Measurements from ENCODE around the gene GRAMD4.

The GRAMD4 gene

GRCh38 chr22:46654426-46654825 is 34.2 kb downstream of the GRAMD4 start:
- Mint-ChIP-seq H3K4me1 (peaks cover 28% of the 10 kb centered on the region), H3K4me3 (no peak overlapping the region), H3K9me3 (no peaks in the 10 kb centered on the region), H3K27me3 (ENCODE audit: low read depth) (no peaks in the 10 kb centered on the region), H3K27ac (no peak overlapping the region), H3K36me3 (ENCODE audit: low read depth) (no peaks in the 10 kb centered on the region)
- TF ChIP-seq, protein P1, sequence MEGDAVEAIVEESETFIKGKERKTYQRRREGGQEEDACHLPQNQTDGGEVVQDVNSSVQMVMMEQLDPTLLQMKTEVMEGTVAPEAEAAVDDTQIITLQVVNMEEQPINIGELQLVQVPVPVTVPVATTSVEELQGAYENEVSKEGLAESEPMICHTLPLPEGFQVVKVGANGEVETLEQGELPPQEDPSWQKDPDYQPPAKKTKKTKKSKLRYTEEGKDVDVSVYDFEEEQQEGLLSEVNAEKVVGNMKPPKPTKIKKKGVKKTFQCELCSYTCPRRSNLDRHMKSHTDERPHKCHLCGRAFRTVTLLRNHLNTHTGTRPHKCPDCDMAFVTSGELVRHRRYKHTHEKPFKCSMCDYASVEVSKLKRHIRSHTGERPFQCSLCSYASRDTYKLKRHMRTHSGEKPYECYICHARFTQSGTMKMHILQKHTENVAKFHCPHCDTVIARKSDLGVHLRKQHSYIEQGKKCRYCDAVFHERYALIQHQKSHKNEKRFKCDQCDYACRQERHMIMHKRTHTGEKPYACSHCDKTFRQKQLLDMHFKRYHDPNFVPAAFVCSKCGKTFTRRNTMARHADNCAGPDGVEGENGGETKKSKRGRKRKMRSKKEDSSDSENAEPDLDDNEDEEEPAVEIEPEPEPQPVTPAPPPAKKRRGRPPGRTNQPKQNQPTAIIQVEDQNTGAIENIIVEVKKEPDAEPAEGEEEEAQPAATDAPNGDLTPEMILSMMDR (IDR thresholded peaks at IDR 0.05; ENCODE audit: unreplicated experiment in 3 of 3) = no peak

DNA sequence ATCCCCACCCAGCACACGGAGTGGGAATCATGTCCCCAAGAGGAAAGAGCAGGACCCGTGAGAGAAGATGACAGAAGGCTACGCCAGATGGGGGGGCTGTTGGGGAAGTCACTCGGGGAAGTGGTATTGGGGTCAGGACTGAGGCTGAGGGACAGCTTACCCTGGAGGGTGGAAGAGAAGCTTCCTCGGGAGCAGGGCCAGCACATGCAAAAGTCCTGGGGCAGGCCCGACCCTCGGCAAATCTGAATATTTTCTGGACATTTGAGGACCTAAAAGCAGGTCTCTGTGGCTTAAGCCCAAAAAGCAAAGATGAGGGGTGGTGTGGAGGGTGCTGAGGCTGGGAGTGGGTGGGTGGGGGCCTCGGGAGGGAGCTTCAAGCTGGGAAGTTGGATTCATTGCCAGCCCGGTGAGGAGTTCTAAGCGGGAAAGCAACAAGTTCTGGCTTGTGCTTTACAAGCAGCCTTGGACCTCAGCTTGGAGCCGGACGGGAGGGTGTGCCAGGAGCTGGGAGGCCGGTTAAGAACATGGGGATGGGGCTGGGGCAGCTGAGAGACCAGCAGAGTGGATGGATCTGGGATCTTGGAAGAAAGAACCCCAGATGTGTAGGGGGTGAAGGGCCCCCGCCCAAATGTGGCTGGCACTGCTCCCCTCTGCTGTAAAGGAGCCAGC is 34.9 kb downstream of the GRAMD4 start:
- TF ChIP-seq, protein P1 (IDR thresholded peaks at IDR 0.05; ENCODE audit: unreplicated experiment in 3 of 3) = no peak
- Mint-ChIP-seq H3K27ac (no peak overlapping the region), H3K4me3 (no peak overlapping the region), H3K9me3 (no peaks in the 10 kb centered on the region), H3K27me3 (ENCODE audit: low read depth) (peaks cover 2% of the 10 kb centered on the region), H3K36me3 (ENCODE audit: low read depth) (no peaks in the 10 kb centered on the region), H3K4me1 (peaks cover 24% of the 10 kb centered on the region)

DNA sequence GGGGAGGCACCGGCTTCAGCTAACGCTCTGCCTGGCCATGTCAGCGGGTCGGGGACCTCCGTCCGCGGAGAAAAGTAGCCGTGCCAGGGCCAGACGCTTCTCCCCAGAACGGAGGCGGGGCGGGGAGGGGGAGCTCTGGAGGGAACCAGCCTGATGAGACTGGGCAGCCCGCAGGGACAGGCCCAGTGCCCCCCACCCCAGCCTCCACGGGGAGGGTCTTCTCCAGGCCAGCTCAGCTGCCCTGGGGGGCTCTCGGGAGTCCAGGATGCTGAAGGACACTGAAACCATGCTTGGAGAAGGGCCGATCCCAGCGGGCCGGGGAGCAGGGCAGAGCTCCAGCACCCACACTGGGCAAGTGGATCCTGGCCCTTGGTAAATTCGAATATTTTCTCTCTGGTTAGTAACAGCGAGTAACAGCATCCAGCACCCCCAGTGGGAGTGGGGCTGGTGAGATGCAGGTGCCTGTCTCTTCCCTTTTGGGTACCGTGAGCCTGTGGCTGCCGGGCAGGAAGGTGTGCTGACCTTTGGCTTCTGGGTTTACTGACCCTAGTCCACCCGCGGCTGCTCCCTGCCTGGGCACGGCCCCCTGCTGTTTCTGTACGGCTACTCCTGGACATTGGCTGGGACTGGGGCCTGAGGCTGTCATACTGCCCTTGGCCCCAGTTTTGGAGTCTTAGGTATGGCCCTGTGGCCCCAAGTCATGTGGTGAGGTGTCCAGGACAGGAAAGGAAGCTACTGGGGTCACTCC is 35.8 kb downstream of the GRAMD4 start:
- H3K27me3 Mint-ChIP-seq (ENCODE audit: low read depth) = peaks cover 5% of the 10 kb centered on the region
- no peak overlapping the region for H3K27ac Mint-ChIP-seq
- H3K4me3 Mint-ChIP-seq = no peak overlapping the region
- TF ChIP-seq, protein P1 (IDR thresholded peaks at IDR 0.05; ENCODE audit: unreplicated experiment in 3 of 3) = no peak
- peaks cover 22% of the 10 kb centered on the region for H3K4me1 Mint-ChIP-seq
- H3K36me3 Mint-ChIP-seq (ENCODE audit: low read depth) = no peaks in the 10 kb centered on the region
- H3K9me3 Mint-ChIP-seq = no peaks in the 10 kb centered on the region

GRCh38 chr22:46656856-46657654 is 36.9 kb downstream of the GRAMD4 start:
- Mint-ChIP-seq H3K36me3 (ENCODE audit: low read depth) (no peaks in the 10 kb centered on the region), H3K27ac (no peak overlapping the region), H3K27me3 (ENCODE audit: low read depth) (peaks cover 5% of the 10 kb centered on the region), H3K4me3 (no peak overlapping the region), H3K9me3 (no peaks in the 10 kb centered on the region), H3K4me1 (peaks cover 19% of the 10 kb centered on the region)
- TF ChIP-seq, protein P1 (IDR thresholded peaks at IDR 0.05; ENCODE audit: unreplicated experiment in 3 of 3) = no peak

DNA sequence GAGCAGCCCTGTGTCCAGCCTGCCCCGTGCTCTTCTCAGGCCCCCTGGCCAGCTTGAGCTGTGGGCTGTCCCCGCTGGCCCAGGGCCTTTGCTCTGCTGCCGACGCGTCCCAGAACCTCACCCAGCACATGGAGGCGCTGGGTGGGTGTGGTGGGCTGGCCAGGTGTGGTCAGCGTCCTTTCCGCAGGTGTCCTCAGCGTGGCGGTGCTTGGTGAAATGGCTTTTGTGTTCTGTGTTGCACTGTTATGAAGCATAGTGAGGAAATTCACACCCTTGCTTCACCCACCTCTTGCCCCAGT is 37.4 kb downstream of the GRAMD4 start:
- H3K9me3 Mint-ChIP-seq = no peaks in the 10 kb centered on the region
- H3K36me3 Mint-ChIP-seq (ENCODE audit: low read depth) = no peaks in the 10 kb centered on the region
- H3K27me3 Mint-ChIP-seq (ENCODE audit: low read depth) = peaks cover 5% of the 10 kb centered on the region
- TF ChIP-seq, protein P1 (IDR thresholded peaks at IDR 0.05; ENCODE audit: unreplicated experiment in 3 of 3) = no peak
- no peak overlapping the region for H3K4me3 Mint-ChIP-seq
- no peak overlapping the region for H3K27ac Mint-ChIP-seq
- H3K4me1 Mint-ChIP-seq = peaks cover 16% of the 10 kb centered on the region

Data from nephron (organoid).